ENCODE data around the gene DROSHA. TPM values are rescaled to one million over a fixed set of nuclear protein-coding genes. Genes with fewer than 3 reads are reported as not detected.

The DROSHA gene
- total RNA-seq, 1 experiment from 2014 or later: 106 TPM

DNA sequence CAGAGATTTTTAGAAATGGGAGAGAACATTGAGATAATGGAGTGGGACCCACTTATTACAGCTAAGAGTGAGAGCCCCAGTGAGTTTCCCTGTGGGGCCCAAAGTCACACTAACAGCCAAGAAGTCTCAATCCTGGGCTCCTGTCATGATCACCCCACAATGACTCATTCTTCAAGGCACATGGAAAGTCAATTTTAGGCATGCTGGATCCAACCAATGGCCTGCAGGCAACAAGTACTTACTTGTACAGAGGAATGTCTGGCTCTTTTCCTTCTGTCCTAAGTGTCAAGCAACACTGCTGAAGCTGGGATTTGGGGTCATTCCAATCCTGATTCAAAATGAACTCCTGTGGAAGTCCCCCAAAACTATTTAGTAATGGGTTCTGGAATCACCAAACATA, 123.1 kb downstream of the DROSHA start:
- H3K79me1 ChIP-seq (ENCODE audit: insufficient read depth, low read depth, low read length, poor library complexity, severe bottlenecking): no peaks in the 10 kb centered on the region
- no peak overlapping the region for H3K14ac ChIP-seq (ENCODE audit: insufficient read depth, low read length)
- H3K4me2 ChIP-seq (ENCODE audit: insufficient read depth, insufficient read length, low read length): no peak overlapping the region
- no peak overlapping the region for H4K8ac ChIP-seq (replicated peaks; ENCODE audit: insufficient read length, low read depth, low read length)
- no peak overlapping the region for H3K18ac ChIP-seq (ENCODE audit: insufficient read length, low read depth, low read length)
- Mint-ChIP-seq H3K9me3 (no peaks in the 10 kb centered on the region), H3K27ac (no peak overlapping the region), H3K36me3 (ENCODE audit: insufficient read depth in 1 of 3, low read depth in 3 of 3) (peaks cover 6 to 73% (median 31%) of the 10 kb centered on the region in 3 experiments; a peak in 6 of 7 replicates), H3K27me3 (ENCODE audit: low read depth) (no peaks in the 10 kb centered on the region), H3K4me3 (no peak overlapping the region), H3K4me1 (no peaks in the 10 kb centered on the region)
- H3K4ac ChIP-seq (ENCODE audit: low read depth, low read length): no peak overlapping the region
- H3K56ac ChIP-seq (ENCODE audit: insufficient read length, low read depth, low read length): no peak overlapping the region
- no peaks in the 10 kb centered on the region for H3K4me1 ChIP-seq (ENCODE audit: insufficient read depth, low read length)
- no peak for DNase-seq
- H3T11ph ChIP-seq (ENCODE audit: low read length): no peak overlapping the region
- H3K27ac ChIP-seq (ENCODE audit: insufficient read length, low read depth, low read length): no peak overlapping the region
- H4K5ac ChIP-seq (ENCODE audit: insufficient read length, low read depth, low read length): no peak overlapping the region
- no peak overlapping the region for H2BK20ac ChIP-seq (ENCODE audit: low read depth, low read length, poor library complexity, severe bottlenecking)
- H3K9me3 ChIP-seq (ENCODE audit: control insufficient read depth, low read depth, low read length): no peaks in the 10 kb centered on the region
- no peak overlapping the region for H2AFZ ChIP-seq (ENCODE audit: low read length)
- H3K23me2 ChIP-seq (ENCODE audit: insufficient read length, low read depth, low read length, poor library complexity, severe bottlenecking): no peaks in the 10 kb centered on the region
- H3K9ac ChIP-seq (ENCODE audit: extremely low read depth, insufficient read length, low read length): no peak overlapping the region
- H3K27me3 ChIP-seq (ENCODE audit: insufficient read depth, low read length): no peaks in the 10 kb centered on the region
- no peak overlapping the region for H4K91ac ChIP-seq (ENCODE audit: insufficient read length, low read depth, low read length)
- H3K79me2 ChIP-seq (ENCODE audit: insufficient read depth, low read length): no peaks in the 10 kb centered on the region
- H2BK5ac ChIP-seq (ENCODE audit: insufficient read length, low read length): no peak overlapping the region
- H3K23ac ChIP-seq (ENCODE audit: insufficient read length, low read depth, low read length): no peak overlapping the region
- no peaks in the 10 kb centered on the region for H4K20me1 ChIP-seq (ENCODE audit: control insufficient read depth, insufficient read depth, insufficient read length)
- no peak overlapping the region for H2BK12ac ChIP-seq (ENCODE audit: insufficient read length, low read depth, low read length)
- no peak overlapping the region for H2BK120ac ChIP-seq (ENCODE audit: low read depth, low read length, poor library complexity, severe bottlenecking)
- no peak overlapping the region for H2AK5ac ChIP-seq (ENCODE audit: insufficient read length, low read length)
- no peak overlapping the region for H2BK15ac ChIP-seq (ENCODE audit: low read depth, low read length)
- TF ChIP-seq, protein P1, sequence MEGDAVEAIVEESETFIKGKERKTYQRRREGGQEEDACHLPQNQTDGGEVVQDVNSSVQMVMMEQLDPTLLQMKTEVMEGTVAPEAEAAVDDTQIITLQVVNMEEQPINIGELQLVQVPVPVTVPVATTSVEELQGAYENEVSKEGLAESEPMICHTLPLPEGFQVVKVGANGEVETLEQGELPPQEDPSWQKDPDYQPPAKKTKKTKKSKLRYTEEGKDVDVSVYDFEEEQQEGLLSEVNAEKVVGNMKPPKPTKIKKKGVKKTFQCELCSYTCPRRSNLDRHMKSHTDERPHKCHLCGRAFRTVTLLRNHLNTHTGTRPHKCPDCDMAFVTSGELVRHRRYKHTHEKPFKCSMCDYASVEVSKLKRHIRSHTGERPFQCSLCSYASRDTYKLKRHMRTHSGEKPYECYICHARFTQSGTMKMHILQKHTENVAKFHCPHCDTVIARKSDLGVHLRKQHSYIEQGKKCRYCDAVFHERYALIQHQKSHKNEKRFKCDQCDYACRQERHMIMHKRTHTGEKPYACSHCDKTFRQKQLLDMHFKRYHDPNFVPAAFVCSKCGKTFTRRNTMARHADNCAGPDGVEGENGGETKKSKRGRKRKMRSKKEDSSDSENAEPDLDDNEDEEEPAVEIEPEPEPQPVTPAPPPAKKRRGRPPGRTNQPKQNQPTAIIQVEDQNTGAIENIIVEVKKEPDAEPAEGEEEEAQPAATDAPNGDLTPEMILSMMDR (conservative IDR thresholded peaks at IDR 0.05): no peak

All from H9 (cell line).